NCI-H345 treated with DMSO at 0.1 percent for 48 hours (cell line): ENCODE data around the gene TMA7B.

Experiments used
- DNase-seq: peaks from one replicate; lab custom pipeline; 2025; ENCODE audit not compliant: unreplicated experiment; lab: John Stamatoyannopoulos, UW

TMA7B gene

GRCh38 chr22:39932918-39933649 lies 27.1 kb upstream of the TMA7B start:
- no peak for DNase-seq

DNA sequence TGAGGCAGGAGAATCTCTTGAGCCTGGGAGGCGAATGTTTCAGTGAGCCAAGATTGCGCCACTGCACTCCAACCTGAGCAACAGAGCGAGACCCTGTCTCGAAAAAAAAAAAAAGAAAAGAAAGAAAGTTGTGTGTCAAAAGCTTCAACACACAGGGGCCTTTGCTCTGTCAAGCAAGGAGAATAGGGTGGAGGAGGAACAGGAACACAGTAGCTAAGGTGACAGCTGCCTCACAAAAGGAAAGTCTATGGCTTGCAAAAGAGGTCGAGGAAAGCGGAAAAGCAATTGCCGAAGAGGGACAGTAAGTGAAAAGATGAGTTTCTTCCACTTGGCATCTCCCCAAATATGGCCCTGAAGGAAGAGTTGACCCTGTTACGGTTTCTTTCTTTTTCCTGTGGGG lies 26.5 kb upstream of the TMA7B start:
- no peak for DNase-seq

GRCh38 chr22:39935116-39935515 lies 25.1 kb upstream of the TMA7B start:
- no peak for DNase-seq

- no peak for DNase-seq
Measured at GRCh38 chr22:39935612-39936011, 24.6 kb upstream of the TMA7B start.

GRCh38 chr22:39936523-39937145 lies 23.6 kb upstream of the TMA7B start:
- DNase-seq = no peak

DNA sequence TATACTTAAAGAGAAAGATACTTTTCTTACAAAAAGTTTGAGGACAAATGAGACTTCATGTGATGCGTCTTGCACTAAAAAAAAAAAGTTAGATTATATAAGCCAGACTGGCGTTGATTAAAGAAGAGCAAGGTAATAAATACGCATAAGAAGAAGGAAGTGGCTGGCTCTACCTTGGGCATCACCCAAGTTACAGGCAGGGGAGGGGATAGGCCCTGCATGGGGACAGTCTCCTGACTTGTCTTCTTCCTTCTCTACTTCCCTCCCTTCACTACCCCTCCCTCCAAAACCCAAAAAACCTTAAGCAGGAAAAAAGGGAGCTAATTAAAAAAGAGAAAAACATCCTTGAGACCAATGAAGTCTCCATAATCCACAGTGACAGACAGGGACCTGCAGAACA lies 22.3 kb upstream of the TMA7B start:
- no peak for DNase-seq

DNA sequence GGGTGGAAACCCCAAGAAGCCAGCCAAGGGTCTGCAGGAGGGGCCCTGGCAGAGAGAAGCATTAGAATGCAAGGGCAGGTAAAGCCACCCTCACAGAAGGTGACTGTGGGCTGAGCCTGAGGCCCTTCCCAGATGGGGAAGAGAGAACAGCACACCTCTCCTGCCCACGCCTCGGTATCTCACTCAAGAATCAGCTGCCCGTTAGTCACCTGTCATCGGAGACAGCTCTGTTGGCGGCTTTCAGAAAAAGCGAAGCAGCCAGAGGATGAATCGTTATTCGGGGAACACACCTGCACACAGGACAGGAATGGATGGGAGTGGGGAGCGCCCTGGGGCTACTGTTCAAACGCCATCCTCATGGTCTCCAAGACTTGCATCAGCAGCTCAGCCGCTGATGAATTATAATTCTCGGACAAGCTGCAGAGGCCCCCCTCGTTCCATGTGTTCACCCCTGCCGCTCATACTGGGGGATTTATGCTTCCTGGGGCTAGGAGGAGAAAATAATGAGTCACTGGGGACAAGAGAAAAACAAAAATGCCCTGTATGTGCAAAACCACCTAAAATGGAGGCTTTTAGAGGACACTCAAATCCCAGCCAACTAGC lies 21.6 kb upstream of the TMA7B start:
- DNase-seq = no peak

DNA sequence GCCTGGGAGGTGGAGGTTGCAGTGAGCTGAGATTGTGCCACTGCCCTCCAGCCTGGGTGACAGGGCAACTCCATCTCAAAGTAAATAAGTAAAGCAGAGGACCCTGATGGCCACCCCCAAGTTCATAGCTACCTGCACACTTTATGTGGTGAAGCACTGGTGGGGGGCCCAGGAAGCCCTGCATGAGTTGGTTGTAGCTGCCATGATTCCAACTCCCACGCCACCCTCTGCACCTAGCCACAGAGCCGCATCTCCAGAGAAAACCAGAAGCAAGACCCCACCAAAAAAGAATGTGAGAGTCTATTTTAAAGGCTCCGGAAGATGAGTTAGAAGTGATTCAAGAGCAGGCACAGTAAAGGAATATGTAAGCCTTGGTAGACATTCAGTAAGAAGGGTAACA lies 20.4 kb upstream of the TMA7B start:
- no peak for DNase-seq

DNA sequence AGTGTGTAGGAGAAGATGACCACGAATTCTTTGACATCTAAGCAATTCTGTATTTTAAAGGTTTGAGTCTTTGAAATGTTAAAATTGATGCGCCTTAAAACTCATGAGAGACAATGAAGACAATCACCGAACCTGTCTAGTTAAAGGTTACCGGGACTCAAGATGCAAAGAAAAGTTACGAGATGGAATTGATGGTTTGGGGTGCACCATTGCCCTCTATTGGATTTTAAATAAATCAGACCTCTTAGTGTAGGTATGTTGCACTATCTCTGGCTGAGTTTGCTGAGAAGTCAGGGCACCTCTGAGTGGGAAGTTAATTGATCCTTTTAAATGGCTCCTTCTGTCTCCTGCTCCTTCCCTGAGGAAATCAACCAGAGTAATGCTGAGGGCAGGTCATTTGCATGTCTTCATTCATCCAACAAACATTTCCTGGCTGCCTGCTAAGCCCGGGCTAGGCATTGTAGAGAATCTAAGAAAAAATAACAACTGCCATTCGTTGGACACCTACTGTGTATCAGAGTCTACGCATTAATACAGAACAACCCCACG lies 19.4 kb upstream of the TMA7B start:
- DNase-seq = no peak

- DNase-seq = peak; percentile 83
Measured at GRCh38 chr22:39941601-39942000, 18.6 kb upstream of the TMA7B start.

- DNase-seq = no peak
Measured at GRCh38 chr22:39942439-39943230, 17.6 kb upstream of the TMA7B start.

- no peak for DNase-seq
Measured at GRCh38 chr22:39943337-39943736, 16.9 kb upstream of the TMA7B start.

DNA sequence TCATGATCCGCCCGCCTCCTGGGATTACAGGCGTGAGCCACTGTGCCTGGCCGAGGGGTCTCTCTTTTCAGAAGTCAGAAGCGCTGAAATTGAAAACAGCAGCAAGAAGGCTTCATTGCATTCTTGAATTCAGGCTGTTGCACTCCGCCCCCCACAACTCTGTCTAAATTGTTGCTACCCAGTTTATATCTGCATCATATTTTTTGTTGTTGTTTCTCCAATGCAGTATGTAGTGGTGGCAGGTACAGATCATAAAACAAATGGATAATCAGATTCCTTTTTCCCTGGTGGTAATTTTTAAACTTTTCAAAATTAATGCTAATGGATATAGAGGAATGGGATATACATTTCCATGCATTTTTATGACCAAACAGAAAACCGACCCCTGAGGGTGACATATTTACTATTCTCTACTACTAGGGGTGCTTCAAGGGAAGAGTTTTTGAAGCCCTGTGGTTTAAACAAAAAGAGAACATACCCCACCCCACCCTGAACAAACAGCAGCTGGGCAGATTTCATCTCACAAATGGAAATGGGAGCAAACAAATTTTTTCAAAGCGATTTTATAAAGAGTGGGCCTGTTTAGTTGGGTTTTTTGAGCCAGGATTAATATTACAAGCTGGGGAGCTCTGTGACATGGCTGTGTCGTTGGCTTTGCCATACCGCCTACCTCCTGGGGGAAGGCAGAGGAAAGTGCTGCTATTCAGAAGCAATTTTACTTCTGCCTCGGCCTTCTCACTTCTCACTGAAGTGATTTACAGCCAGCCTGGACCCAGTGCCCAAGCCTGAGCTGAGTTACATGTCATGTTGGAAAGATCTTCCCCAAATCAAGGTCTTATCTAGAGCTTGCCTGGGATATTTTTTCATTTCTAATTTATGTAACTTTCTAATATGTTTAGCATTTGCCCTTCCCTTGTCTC lies 16.0 kb upstream of the TMA7B start:
- DNase-seq = no peak

DNA sequence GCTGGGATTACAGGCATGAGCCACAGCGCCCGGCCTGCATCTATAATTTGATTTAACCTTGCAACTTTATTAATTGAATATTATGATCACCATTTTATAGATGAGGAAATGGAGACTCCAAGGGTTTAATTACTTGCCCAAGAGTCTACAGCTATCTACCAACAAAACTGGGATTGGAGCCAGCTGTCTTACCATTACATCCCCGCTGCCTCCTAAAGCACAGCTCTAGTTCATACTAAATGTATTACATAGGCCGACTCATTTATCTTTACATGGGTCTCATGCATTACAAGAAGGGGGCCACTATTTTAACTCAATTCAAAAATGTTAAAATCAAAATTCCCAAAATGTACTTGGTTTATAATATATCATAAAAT lies 14.1 kb upstream of the TMA7B start:
- DNase-seq = no peak

- no peak for DNase-seq
Measured at GRCh38 chr22:39946503-39947219, 13.5 kb upstream of the TMA7B start.

GRCh38 chr22:39947220-39948216 lies 12.7 kb upstream of the TMA7B start:
- no peak for DNase-seq

GRCh38 chr22:39949964-39950737 lies 10.0 kb upstream of the TMA7B start:
- DNase-seq = no peak
